Measurements from ENCODE around the gene GPR146. TPM values are rescaled to one million over a fixed set of nuclear protein-coding genes. Genes with fewer than 3 reads are reported as not detected.

The GPR146 gene
- total and polyA plus RNA-seq, 2 of the 8 experiments (the other 6 are each of a cell fraction or from before 2014, with no cell fraction given) = 1.8 to 2.7 TPM

GRCh38 chr7:1085266-1085665 lies 40.9 kb downstream of the GPR146 start (continued):
- no peak for TF ChIP-seq TCF12 (IDR thresholded peaks at IDR 0.05; ENCODE audit: low read depth, low read length)
- TF ChIP-seq KDM1A (IDR thresholded peaks at IDR 0.05; ENCODE audit: borderline replicate concordance, low read length) = no peak

Measured in H1 (cell line).